CD4-positive, alpha-beta T cell (primary cell): ENCODE measurements around the gene PGC. TPM values are rescaled to one million over a fixed set of nuclear protein-coding genes. Genes with fewer than 3 reads are reported as not detected.

ENCODE experiments used
- ATAC-seq: fragments of 200-7000 bp; cut with Tn5 transposase; one replicate; pipeline ENCODE4 v1.10.0; 2022; ENCODE audit warnings: mild to moderate bottlenecking; ENCODE audit not compliant: poor library complexity
- CTCF ChIA-PET: fragments of 350-600 bp; sonication (Branson Sonifier 250); formaldehyde crosslinking; loops from one replicate; lab custom pipeline; 2021; ENCODE audit warnings: antibody characterized with exemption, inconsistent platforms; lab: Charles Lee
- POLR2A ChIA-PET: fragments of 350-600 bp; sonication (Branson Sonifier 250); formaldehyde crosslinking; loops from one replicate; lab custom pipeline; 2021; ENCODE audit warnings: antibody characterized with exemption, inconsistent platforms; lab: Charles Lee
- DNase-seq, 14 experiments: peaks; one replicate each; pipeline ENCODE4 v3.0.0-alpha.2; 2013 to 2020; ENCODE audit warnings: mixed read lengths in 2 of 14
- H3K27ac ChIP-seq, 2 donors: one replicate each; pipeline versions ENCODE4 v1.5.1 to v1.7.0; 2013; ENCODE audit warnings: low read length in 2 of 2, low read depth in 1 of 2, mild to moderate bottlenecking in 1 of 2
- H3K27me3 ChIP-seq, 2 experiments: 1 replicate in 1 of 2; 2 replicates in 1 of 2; pipeline versions ENCODE4 v1.6.1 to v1.7.0; 2013; ENCODE audit warnings: low read length in 2 of 2, control low read depth in 1 of 2, mild to moderate bottlenecking in 1 of 2, moderate library complexity in 1 of 2; ENCODE audit not compliant: insufficient read depth in 2 of 2, control insufficient read depth in 1 of 2
- H3K36me3 ChIP-seq: one replicate; pipeline ENCODE4 v1.6.1; 2013; ENCODE audit warnings: low read length, control low read depth; ENCODE audit not compliant: insufficient read depth
- H3K4me1 ChIP-seq: one replicate; pipeline ENCODE4 v1.6.1; 2013; ENCODE audit warnings: low read length, control low read depth; ENCODE audit not compliant: insufficient read depth
- H3K4me3 ChIP-seq: one replicate; pipeline ENCODE4 v1.5.1; 2013; ENCODE audit warnings: mild to moderate bottlenecking, low read length, moderate library complexity
- H3K9me3 ChIP-seq, 2 experiments: 1 replicate in 1 of 2; 2 replicates in 1 of 2; pipeline versions ENCODE4 v1.6.1 to v1.7.0; 2013; ENCODE audit warnings: low read length in 2 of 2, mild to moderate bottlenecking in 2 of 2, control low read depth in 1 of 2, moderate library complexity in 1 of 2; ENCODE audit not compliant: control insufficient read depth in 1 of 2, insufficient read depth in 1 of 2
- H3K27ac Mint-ChIP-seq: one replicate; pipeline ENCODE4 v1.8.0; 2020; ENCODE audit warnings: mixed read lengths
- H3K27me3 Mint-ChIP-seq: one replicate; pipeline ENCODE4 v1.8.0; 2021; ENCODE audit warnings: mixed read lengths
- H3K36me3 Mint-ChIP-seq: one replicate; pipeline ENCODE4 v1.8.0; 2021; ENCODE audit warnings: low read depth, mixed read lengths
- H3K4me1 Mint-ChIP-seq: one replicate; pipeline ENCODE4 v1.8.0; 2021; ENCODE audit warnings: low read depth, mixed read lengths
- H3K4me3 Mint-ChIP-seq: one replicate; pipeline ENCODE4 v1.8.0; 2020; ENCODE audit warnings: mild to moderate bottlenecking, mixed read lengths
- H3K9me3 Mint-ChIP-seq: one replicate; pipeline ENCODE4 v1.8.0; 2020; ENCODE audit warnings: mixed read lengths
- CTCF ChIP-seq: fragments of 200-600 bp; IDR thresholded peaks from one replicate; pipeline ENCODE4 v1.8.0; 2022; ENCODE audit warnings: antibody characterized with exemption, mild to moderate bottlenecking
- intact Hi-C, 2 experiments: fragments of 100-400 bp; cut with DNase I in 1 of 2; cut with micrococcal nuclease in 1 of 2; formaldehyde crosslinking; loops; one replicate each; pipeline versions ENCODE4 v1.15.1 to v1.9.0; 2023 to 2025; cut with DNase I, micrococcal nuclease
- total RNA-seq, 174 experiments: library from RNA in 2 of 174; stranded (reverse) in 2 of 174; gene quantifications; one replicate each; pipeline ENCODE4 v1.2.3 and lab custom pipeline; 2021 to 2026

The PGC gene
- total RNA-seq, 2 experiments from 2014 or later, result not detected

GRCh38 chr6:41756354-41756753, 9.2 kb upstream of the PGC start:
- Mint-ChIP-seq H3K4me3 (no peak overlapping the region), H3K4me1 (no peaks in the 10 kb centered on the region), H3K27ac (no peak overlapping the region), H3K9me3 (no peaks in the 10 kb centered on the region), H3K36me3 (no peaks in the 10 kb centered on the region), H3K27me3 (no peaks in the 10 kb centered on the region)
- DNase-seq, result no peak
- no peak overlapping the region for H3K4me3 ChIP-seq
- H3K4me1 ChIP-seq, result no peaks in the 10 kb centered on the region
- H3K36me3 ChIP-seq, result no peaks in the 10 kb centered on the region
- intact Hi-C loops, result no loop called here
- no peak overlapping the region for H3K27ac ChIP-seq
- POLR2A ChIA-PET, result no interaction called here
- TF ChIP-seq CTCF, result no peak
- CTCF ChIA-PET, result no interaction called here
- no peak for ATAC-seq
- no peaks in the 10 kb centered on the region for H3K9me3 ChIP-seq
- no peaks in the 10 kb centered on the region for H3K27me3 ChIP-seq

- no peaks in the 10 kb centered on the region for H3K9me3 ChIP-seq
- intact Hi-C loops, result no loop called here
Observed at GRCh38 chr6:41755895-41756294, 8.7 kb upstream of the PGC start.

GRCh38 chr6:41750374-41750773, 3.2 kb upstream of the PGC start:
- no peaks in the 10 kb centered on the region for H3K9me3 Mint-ChIP-seq
- H3K27ac ChIP-seq, result no peak overlapping the region
- H3K4me3 Mint-ChIP-seq, result no peak overlapping the region
- ChIA-PET POLR2A (interaction anchor here (0.7 kb wide), 1 partner anchor 67 kb away, joined by 3 read pairs; no protein-coding TSS in a partner anchor), CTCF (no interaction called here)
- intact Hi-C loops, result no loop called here
- H3K27me3 ChIP-seq, result peaks cover 0 to 3% of the 10 kb centered on the region in 2 experiments
- no peak overlapping the region for H3K27ac Mint-ChIP-seq
- no peak overlapping the region for H3K4me3 ChIP-seq
- no peaks in the 10 kb centered on the region for H3K36me3 Mint-ChIP-seq
- no peaks in the 10 kb centered on the region for H3K4me1 Mint-ChIP-seq
- H3K9me3 ChIP-seq, result no peaks in the 10 kb centered on the region
- TF ChIP-seq CTCF, result no peak
- no peak for ATAC-seq
- no peak for DNase-seq
- H3K27me3 Mint-ChIP-seq, result no peaks in the 10 kb centered on the region
- H3K4me1 ChIP-seq, result no peaks in the 10 kb centered on the region
- H3K36me3 ChIP-seq, result no peaks in the 10 kb centered on the region

More at GRCh38 chr6:41755895-41756294, 8.7 kb upstream of the PGC start:
- H3K27ac Mint-ChIP-seq, result no peak overlapping the region
- Histone ChIP-seq H3K27ac (no peak overlapping the region), H3K27me3 (no peaks in the 10 kb centered on the region), H3K4me1 (no peaks in the 10 kb centered on the region), H3K36me3 (no peaks in the 10 kb centered on the region), H3K4me3 (no peak overlapping the region)
- no peaks in the 10 kb centered on the region for H3K36me3 Mint-ChIP-seq
- CTCF ChIA-PET, result no interaction called here
- H3K27me3 Mint-ChIP-seq, result no peaks in the 10 kb centered on the region
- no peak for DNase-seq
- no peaks in the 10 kb centered on the region for H3K4me1 Mint-ChIP-seq
- POLR2A ChIA-PET, result no interaction called here
- H3K4me3 Mint-ChIP-seq, result no peak overlapping the region
- H3K9me3 Mint-ChIP-seq, result no peaks in the 10 kb centered on the region
- ATAC-seq, result no peak
- TF ChIP-seq CTCF, result no peak
